GM23248 (cell line): ENCODE measurements around the gene ADISSP.

Experiments used
- EZH2 ChIP-seq: fragments of 200-600 bp; sonication (generic); IDR thresholded peaks from 2 replicates; pipeline ENCODE4 v1.6.1; 2018; ENCODE audit warnings: antibody characterized with exemption, mild to moderate bottlenecking; ENCODE audit not compliant: insufficient read depth, poor library complexity, severe bottlenecking
- EZH2phosphoT487 ChIP-seq: fragments of 200-600 bp; sonication (generic); IDR thresholded peaks from 2 replicates; pipeline ENCODE4 v1.6.1; 2018; ENCODE audit warnings: antibody characterized with exemption, moderate library complexity, mild to moderate bottlenecking, low read depth; ENCODE audit not compliant: insufficient read depth

DNA sequence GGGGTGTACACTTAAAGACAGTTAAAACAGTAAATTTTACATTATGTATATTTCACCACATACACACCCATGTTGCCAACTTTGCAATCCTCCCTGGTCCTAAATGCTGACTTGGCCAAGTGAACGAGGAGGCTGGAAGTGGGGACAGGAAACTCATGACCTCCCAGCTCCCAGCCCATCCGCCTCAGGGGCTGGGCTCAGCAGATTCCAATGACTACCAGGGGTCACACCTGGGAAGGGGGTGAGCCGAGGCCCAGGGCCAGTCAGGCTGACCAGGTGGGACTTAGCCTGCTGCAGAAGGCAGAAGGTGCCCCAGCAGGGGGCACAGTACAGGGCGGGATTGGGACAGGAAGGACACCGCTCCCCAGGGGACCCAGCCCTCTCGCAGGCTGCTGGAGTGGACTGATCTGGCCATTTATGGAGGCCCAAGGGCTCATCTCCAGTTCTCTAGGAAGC is 57.5 kb downstream of the ADISSP start:
- TF ChIP-seq EZH2 (no peak), EZH2phosphoT487 (no peak)
